ENCODE measurements around the gene CEP78. TPM values are rescaled to one million over a fixed set of nuclear protein-coding genes. Genes with fewer than 3 reads are reported as not detected.

Gene CEP78
- total RNA-seq, 4 donors from 2014 or later: 5.9 to 10.7 (median 7.7) TPM

Other genes with a start within 250 kb of the CEP78 start
- gene GNAQ, start 204.3 kb upstream of the CEP78 start, total RNA-seq: 10 to 100 TPM; 13.1 to 19.7 (median 16.4) TPM
- gene PSAT1, start 61.0 kb downstream of the CEP78 start, total RNA-seq: 100 to 1,000 TPM in 1 of 4 donors, 10 to 100 TPM in 3; 50.2 to 106 (median 75.3) TPM